Loucy (cell line): ENCODE data around the gene ITSN1.

Experiments
- H2AFZ ChIP-seq: fragments of 200-600 bp; sonication (generic); 2 replicates; pipeline ENCODE4 v1.6.0; 2016; ENCODE audit warnings: antibody characterized with exemption, mild to moderate bottlenecking, low read length, moderate library complexity
- H3F3A ChIP-seq: fragments of 200-600 bp; 2 replicates; pipeline ENCODE4 v1.6.0; 2016; ENCODE audit warnings: antibody characterized with exemption, low read depth, mild to moderate bottlenecking
- H3K27me3 ChIP-seq: fragments of 200-600 bp; sonication (generic); 2 replicates; pipeline ENCODE4 v1.6.1; 2014; ENCODE audit warnings: low read length, mild to moderate bottlenecking; ENCODE audit not compliant: insufficient read depth, poor library complexity, severe bottlenecking
- H3K36me3 ChIP-seq: fragments of 200-600 bp; sonication (generic); 2 replicates; pipeline ENCODE4 v1.6.1; 2016; ENCODE audit warnings: low read length; ENCODE audit not compliant: insufficient read depth
- H3K4me1 ChIP-seq: fragments of 200-600 bp; sonication (generic); 2 replicates; pipeline ENCODE4 v1.5.1; 2014; ENCODE audit warnings: low read length, mild to moderate bottlenecking; ENCODE audit not compliant: insufficient read depth, poor library complexity, severe bottlenecking
- H3K4me2 ChIP-seq: fragments of 200-600 bp; sonication (generic); 2 replicates; pipeline ENCODE4 v1.6.0; 2014; ENCODE audit warnings: antibody characterized with exemption, low read length, low read depth, mild to moderate bottlenecking; ENCODE audit not compliant: poor library complexity, severe bottlenecking
- H3K4me3 ChIP-seq: fragments of 200-600 bp; sonication (generic); 2 replicates; pipeline ENCODE4 v1.5.1; 2014; ENCODE audit warnings: low read length, mild to moderate bottlenecking, mixed read lengths; ENCODE audit not compliant: poor library complexity, severe bottlenecking
- H3K79me2 ChIP-seq: fragments of 200-600 bp; sonication (generic); 2 replicates; pipeline ENCODE4 v1.6.1; 2014; ENCODE audit warnings: low read length; ENCODE audit not compliant: insufficient read depth
- H3K9ac ChIP-seq: fragments of 200-600 bp; sonication (generic); 2 replicates; pipeline ENCODE4 v1.6.0; 2014; ENCODE audit warnings: mild to moderate bottlenecking, low read depth, low read length, moderate library complexity; ENCODE audit not compliant: poor library complexity, severe bottlenecking
- H3K9me2 ChIP-seq: fragments of 200-600 bp; sonication (generic); replicated peaks from 2 replicates; pipeline ENCODE4 v1.6.1; 2016; ENCODE audit warnings: low read depth, low read length, mixed read lengths
- H3K9me3 ChIP-seq: fragments of 200-600 bp; sonication (generic); 2 replicates; pipeline ENCODE4 v1.6.1; 2014; ENCODE audit warnings: mild to moderate bottlenecking, antibody characterized with exemption, low read length, low read depth; ENCODE audit not compliant: insufficient read depth
- H4K20me1 ChIP-seq: fragments of 200-600 bp; sonication (generic); 2 replicates; pipeline ENCODE4 v1.6.0; 2014; ENCODE audit warnings: antibody characterized with exemption, low read length, mild to moderate bottlenecking; ENCODE audit not compliant: insufficient read depth, poor library complexity, severe bottlenecking
- CTCF ChIP-seq: fragments of 200-600 bp; sonication (generic); conservative IDR thresholded peaks from 2 replicates; pipeline ENCODE4 v1.5.1; 2014; ENCODE audit warnings: mild to moderate bottlenecking, antibody characterized with exemption, low read length
- EZH2phosphoT487 ChIP-seq: fragments of 200-600 bp; IDR thresholded peaks from 2 replicates; pipeline ENCODE4 v1.6.1; 2018; ENCODE audit warnings: antibody characterized with exemption, mild to moderate bottlenecking, moderate library complexity, borderline replicate concordance

Gene ITSN1

DNA sequence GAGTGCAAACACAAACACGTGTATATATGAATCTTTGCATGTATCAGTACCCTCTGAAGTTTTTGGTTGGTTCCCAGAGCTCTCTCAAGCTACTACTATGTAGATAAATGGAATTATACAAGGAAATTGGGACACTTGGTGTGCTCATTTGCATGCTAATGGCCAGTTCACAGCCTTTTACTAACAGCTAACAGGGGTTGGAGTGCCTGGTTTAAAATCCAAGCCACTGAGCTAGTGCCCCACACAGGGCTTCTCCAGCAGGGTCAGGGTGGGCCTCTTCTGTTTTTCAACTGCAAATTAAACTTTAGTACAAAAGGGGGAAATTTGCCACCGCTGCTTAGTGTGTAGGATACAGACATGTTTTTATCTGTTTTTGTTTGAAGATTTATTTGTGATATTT is 152.3 kb downstream of the ITSN1 start:
- Histone ChIP-seq H3K36me3 (no peaks in the 10 kb centered on the region; the same call in 1 of the 2 replicates), H3K79me2 (no peaks in the 10 kb centered on the region), H3F3A (no peaks in the 10 kb centered on the region), H3K4me3 (no peak overlapping the region), H4K20me1 (no peaks in the 10 kb centered on the region), H3K27me3 (no peaks in the 10 kb centered on the region), H3K4me1 (no peaks in the 10 kb centered on the region), H2AFZ (no peak overlapping the region), H3K9me3 (no peaks in the 10 kb centered on the region), H3K9me2 (no peaks in the 10 kb centered on the region), H3K4me2 (no peak overlapping the region), H3K9ac (no peak overlapping the region)
- TF ChIP-seq CTCF: no peak
- TF ChIP-seq EZH2phosphoT487: no peak

DNA sequence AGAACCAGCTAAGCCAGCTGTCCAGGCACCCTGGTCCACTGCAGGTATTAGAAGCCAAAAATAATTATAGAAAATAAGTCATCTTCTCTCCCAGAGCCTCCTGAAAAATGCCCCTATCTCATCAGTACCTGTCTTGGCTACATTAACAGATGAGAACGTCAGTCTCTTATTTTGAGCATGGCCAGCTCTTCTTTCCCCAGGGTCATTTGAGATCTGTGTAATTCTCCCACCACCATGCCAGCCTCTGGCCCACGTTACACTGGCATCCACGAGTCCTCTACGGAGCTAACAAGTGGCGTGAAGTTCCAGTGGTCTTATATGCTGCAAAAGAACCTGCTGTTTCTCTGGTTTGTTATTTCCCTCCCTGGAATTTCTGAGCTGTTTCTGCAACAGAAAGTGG is 155.3 kb downstream of the ITSN1 start:
- no peaks in the 10 kb centered on the region for H3K9me2 ChIP-seq

GRCh38 chr21:33799378-33800090 is 157.2 kb downstream of the ITSN1 start:
- Histone ChIP-seq H2AFZ (no peak overlapping the region), H3K9me3 (no peaks in the 10 kb centered on the region), H4K20me1 (no peaks in the 10 kb centered on the region), H3K27me3 (no peaks in the 10 kb centered on the region), H3K79me2 (no peaks in the 10 kb centered on the region), H3K4me3 (no peak overlapping the region), H3K9me2 (no peaks in the 10 kb centered on the region), H3K36me3 (no peaks in the 10 kb centered on the region; the same call in 1 of the 2 replicates), H3K9ac (no peak overlapping the region), H3K4me1 (peaks cover 15% of the 10 kb centered on the region), H3K4me2 (no peak overlapping the region), H3F3A (0 out of 2 replicates have a peak, but pooled peaks cover 2% of the 10 kb centered on the region)
- TF ChIP-seq EZH2phosphoT487 (no peak), CTCF (no peak)

More for the DNA sequence above, 155.3 kb downstream of the ITSN1 start:
- Histone ChIP-seq H4K20me1 (no peaks in the 10 kb centered on the region), H3K27me3 (no peaks in the 10 kb centered on the region), H3K9ac (no peak overlapping the region), H2AFZ (no peak overlapping the region), H3K79me2 (no peaks in the 10 kb centered on the region), H3K36me3 (no peaks in the 10 kb centered on the region; the same call in 1 of the 2 replicates), H3K4me2 (no peak overlapping the region), H3K4me3 (no peak overlapping the region), H3K4me1 (peaks cover 15% of the 10 kb centered on the region), H3F3A (0 out of 2 replicates have a peak, but pooled peaks cover 2% of the 10 kb centered on the region), H3K9me3 (no peaks in the 10 kb centered on the region)
- TF ChIP-seq CTCF (no peak), EZH2phosphoT487 (no peak)
